Activated naive CD4-positive, alpha-beta T cell treated with anti-CD3 and anti-CD28 coated beads, Interleukin-2, amount 50 U/mL, for 24 hours (primary cell): ENCODE data around the gene LONRF3.
"Not testable (repeated sequence)": the region's sequence is repeated elsewhere in the genome, so short reads cannot be mapped to it uniquely, and the experiment has no call there.

ENCODE experiments used
- H3K27ac Mint-ChIP-seq: one replicate; pipeline ENCODE4 v1.8.0; 2021; ENCODE audit warnings: mild to moderate bottlenecking, mixed read lengths
- H3K27me3 Mint-ChIP-seq: one replicate; pipeline ENCODE4 v1.8.0; 2021; ENCODE audit warnings: mixed read lengths
- H3K36me3 Mint-ChIP-seq: one replicate; pipeline ENCODE4 v1.8.0; 2021; ENCODE audit warnings: mixed read lengths
- H3K4me1 Mint-ChIP-seq: one replicate; pipeline ENCODE4 v1.8.0; 2021; ENCODE audit warnings: mixed read lengths
- H3K4me3 Mint-ChIP-seq: one replicate; pipeline ENCODE4 v1.8.0; 2021; ENCODE audit warnings: mild to moderate bottlenecking, mixed read lengths
- H3K9me3 Mint-ChIP-seq: one replicate; pipeline ENCODE4 v1.8.0; 2021; ENCODE audit warnings: mixed read lengths

Gene LONRF3

GRCh38 chrX:119009071-119009470 is 34.7 kb downstream of the LONRF3 start:
- Mint-ChIP-seq H3K4me3 (no peak overlapping the region), H3K27me3 (no peaks in the 10 kb centered on the region), H3K4me1 (peaks cover 13% of the 10 kb centered on the region), H3K9me3 (no peaks in the 10 kb centered on the region), H3K27ac (no peak overlapping the region), H3K36me3 (peaks cover 3% of the 10 kb centered on the region)

GRCh38 chrX:119010491-119010890 is 36.1 kb downstream of the LONRF3 start:
- peaks cover 11% of the 10 kb centered on the region for H3K4me1 Mint-ChIP-seq
- H3K27me3 Mint-ChIP-seq: no peaks in the 10 kb centered on the region
- H3K36me3 Mint-ChIP-seq: peaks cover 5% of the 10 kb centered on the region
- H3K9me3 Mint-ChIP-seq: no peaks in the 10 kb centered on the region
- no peak overlapping the region for H3K4me3 Mint-ChIP-seq
- no peak overlapping the region for H3K27ac Mint-ChIP-seq

GRCh38 chrX:119013164-119013563 is 38.7 kb downstream of the LONRF3 start:
- H3K27me3 Mint-ChIP-seq: no peaks in the 10 kb centered on the region
- H3K36me3 Mint-ChIP-seq: peaks cover 11% of the 10 kb centered on the region
- H3K4me1 Mint-ChIP-seq: peaks cover 18% of the 10 kb centered on the region
- no peaks in the 10 kb centered on the region for H3K9me3 Mint-ChIP-seq
- H3K4me3 Mint-ChIP-seq: no peak overlapping the region
- H3K27ac Mint-ChIP-seq: no peak overlapping the region

- H3K36me3 Mint-ChIP-seq: peaks cover 13% of the 10 kb centered on the region
- H3K27me3 Mint-ChIP-seq: no peaks in the 10 kb centered on the region
- peak overlapping the region; percentile 44 for H3K4me3 Mint-ChIP-seq
- H3K4me1 Mint-ChIP-seq: peaks cover 18% of the 10 kb centered on the region
- H3K9me3 Mint-ChIP-seq: no peaks in the 10 kb centered on the region
- H3K27ac Mint-ChIP-seq: peak overlapping the region; percentile 81
Measured at GRCh38 chrX:119015407-119016237, 41.2 kb downstream of the LONRF3 start.

- H3K9me3 Mint-ChIP-seq: no peaks in the 10 kb centered on the region
- H3K4me1 Mint-ChIP-seq: peaks cover 18% of the 10 kb centered on the region
- H3K27ac Mint-ChIP-seq: no peak overlapping the region
- H3K4me3 Mint-ChIP-seq: no peak overlapping the region
- H3K36me3 Mint-ChIP-seq: peaks cover 10% of the 10 kb centered on the region
- no peaks in the 10 kb centered on the region for H3K27me3 Mint-ChIP-seq
Measured at GRCh38 chrX:119017077-119017476, 42.7 kb downstream of the LONRF3 start.

GRCh38 chrX:119025900-119026299 is 51.5 kb downstream of the LONRF3 start:
- Mint-ChIP-seq H3K9me3 (no peaks in the 10 kb centered on the region), H3K36me3 (peaks cover 2% of the 10 kb centered on the region), H3K4me3 (no peak overlapping the region), H3K27ac (no peak overlapping the region), H3K27me3 (no peaks in the 10 kb centered on the region), H3K4me1 (no peaks in the 10 kb centered on the region)

- H3K27me3 Mint-ChIP-seq, H3K36me3 Mint-ChIP-seq, H3K4me3 Mint-ChIP-seq, H3K27ac Mint-ChIP-seq, H3K4me1 Mint-ChIP-seq, H3K9me3 Mint-ChIP-seq: not testable (repeated sequence)
Measured at GRCh38 chrX:119026344-119026743, 51.9 kb downstream of the LONRF3 start.

GRCh38 chrX:119027960-119028732 is 53.7 kb downstream of the LONRF3 start:
- not testable (repeated sequence) for H3K27ac Mint-ChIP-seq, H3K4me3 Mint-ChIP-seq, H3K27me3 Mint-ChIP-seq

GRCh38 chrX:119028733-119029330 is 54.4 kb downstream of the LONRF3 start:
- H3K36me3 Mint-ChIP-seq: peaks cover 2% of the 10 kb centered on the region
- no peak overlapping the region for H3K27ac Mint-ChIP-seq
- H3K4me3 Mint-ChIP-seq: no peak overlapping the region
- H3K9me3 Mint-ChIP-seq: no peaks in the 10 kb centered on the region
- no peaks in the 10 kb centered on the region for H3K4me1 Mint-ChIP-seq
- H3K27me3 Mint-ChIP-seq: no peaks in the 10 kb centered on the region

More at GRCh38 chrX:119027960-119028732, 53.7 kb downstream of the LONRF3 start:
- not testable (repeated sequence) for H3K9me3 Mint-ChIP-seq, H3K36me3 Mint-ChIP-seq, H3K4me1 Mint-ChIP-seq

- H3K27ac Mint-ChIP-seq, H3K4me3 Mint-ChIP-seq, H3K9me3 Mint-ChIP-seq, H3K4me1 Mint-ChIP-seq, H3K36me3 Mint-ChIP-seq, H3K27me3 Mint-ChIP-seq: not testable (repeated sequence)
Measured at GRCh38 chrX:119029656-119030055, 55.2 kb downstream of the LONRF3 start.

GRCh38 chrX:119030990-119031389 is 56.6 kb downstream of the LONRF3 start:
- no peaks in the 10 kb centered on the region for H3K9me3 Mint-ChIP-seq
- no peak overlapping the region for H3K4me3 Mint-ChIP-seq
- H3K27ac Mint-ChIP-seq: no peak overlapping the region
- H3K36me3 Mint-ChIP-seq: peaks cover 3% of the 10 kb centered on the region
- no peaks in the 10 kb centered on the region for H3K27me3 Mint-ChIP-seq
- H3K4me1 Mint-ChIP-seq: no peaks in the 10 kb centered on the region

GRCh38 chrX:119036107-119037029 is 62.0 kb downstream of the LONRF3 start:
- no peak overlapping the region for H3K27ac Mint-ChIP-seq
- no peaks in the 10 kb centered on the region for H3K27me3 Mint-ChIP-seq
- H3K9me3 Mint-ChIP-seq: no peaks in the 10 kb centered on the region
- no peaks in the 10 kb centered on the region for H3K4me1 Mint-ChIP-seq
- no peak overlapping the region for H3K4me3 Mint-ChIP-seq
- H3K36me3 Mint-ChIP-seq: peaks cover 3% of the 10 kb centered on the region

- Mint-ChIP-seq H3K27me3 (no peaks in the 10 kb centered on the region), H3K27ac (no peak overlapping the region), H3K9me3 (no peaks in the 10 kb centered on the region), H3K4me3 (no peak overlapping the region), H3K4me1 (no peaks in the 10 kb centered on the region), H3K36me3 (no peaks in the 10 kb centered on the region)
Measured at GRCh38 chrX:119040432-119040831, 66.0 kb downstream of the LONRF3 start.

- no peaks in the 10 kb centered on the region for H3K36me3 Mint-ChIP-seq
- no peaks in the 10 kb centered on the region for H3K4me1 Mint-ChIP-seq
- H3K27me3 Mint-ChIP-seq: no peaks in the 10 kb centered on the region
- H3K27ac Mint-ChIP-seq: no peak overlapping the region
- H3K4me3 Mint-ChIP-seq: no peak overlapping the region
- H3K9me3 Mint-ChIP-seq: no peaks in the 10 kb centered on the region
Measured at GRCh38 chrX:119041175-119041574, 66.8 kb downstream of the LONRF3 start.

- no peak overlapping the region for H3K27ac Mint-ChIP-seq
- H3K9me3 Mint-ChIP-seq: no peaks in the 10 kb centered on the region
- no peaks in the 10 kb centered on the region for H3K36me3 Mint-ChIP-seq
- no peak overlapping the region for H3K4me3 Mint-ChIP-seq
- H3K27me3 Mint-ChIP-seq: no peaks in the 10 kb centered on the region
- H3K4me1 Mint-ChIP-seq: no peaks in the 10 kb centered on the region
Measured at GRCh38 chrX:119042040-119042439, 67.6 kb downstream of the LONRF3 start.
